Esophagus muscularis mucosa (tissue), 4 donors: ENCODE data around the gene KDM7A.

Source experiments
- CTCF ChIP-seq, 3 experiments: fragments of 200-600 bp in 2 of 3; fragments of 450-650 bp in 1 of 3; sonication (generic) in 2 of 3; IDR thresholded peaks; one replicate each; pipeline ENCODE4 v1.5.1; 2017 to 2019; ENCODE audit warnings: antibody characterized with exemption in 3 of 3, mild to moderate bottlenecking in 2 of 3, moderate library complexity in 1 of 3
- EP300 ChIP-seq: sonication (generic); formaldehyde crosslinking; IDR thresholded peaks from one replicate; pipeline ENCODE4 v1.6.1; 2017; ENCODE audit warnings: antibody characterized with exemption
- POLR2A ChIP-seq: fragments of 450-650 bp; IDR thresholded peaks from one replicate; pipeline ENCODE4 v1.6.1; 2017; ENCODE audit warnings: antibody characterized with exemption, moderate library complexity, mild to moderate bottlenecking, low read depth
- POLR2AphosphoS5 ChIP-seq, 2 donors: sonication (generic); formaldehyde crosslinking; IDR thresholded peaks; one replicate each; pipeline ENCODE4 v1.6.1; 2017; ENCODE audit warnings: antibody characterized with exemption in 2 of 2

DNA sequence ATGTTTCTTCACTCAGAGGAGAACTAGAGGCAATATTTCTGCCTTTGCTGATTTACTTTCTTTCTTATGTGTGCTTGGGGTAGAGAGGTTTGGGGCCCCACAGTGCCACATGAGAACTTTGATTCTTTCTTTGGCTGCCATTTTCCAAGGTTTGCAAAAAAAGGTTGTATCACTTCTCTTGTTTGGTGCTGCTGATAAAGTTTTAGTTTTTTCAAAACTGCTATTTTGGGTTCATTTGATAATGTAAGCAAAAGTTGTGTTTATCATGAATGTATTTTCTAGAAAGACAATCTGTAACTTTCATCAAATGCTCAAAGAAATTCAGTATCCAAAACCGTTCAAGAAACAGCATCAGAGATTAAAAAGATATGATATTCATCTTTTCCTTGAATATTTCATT lies 83.4 kb downstream of the KDM7A start:
- TF ChIP-seq POLR2AphosphoS5 (IDR thresholded peaks at IDR 0.05): no peak
- no peak for TF ChIP-seq CTCF (IDR thresholded peaks at IDR 0.05)
- no peak for TF ChIP-seq POLR2A
- no peak for TF ChIP-seq EP300
